ENCODE measurements around the gene ADGRB2.

Gene ADGRB2

DNA sequence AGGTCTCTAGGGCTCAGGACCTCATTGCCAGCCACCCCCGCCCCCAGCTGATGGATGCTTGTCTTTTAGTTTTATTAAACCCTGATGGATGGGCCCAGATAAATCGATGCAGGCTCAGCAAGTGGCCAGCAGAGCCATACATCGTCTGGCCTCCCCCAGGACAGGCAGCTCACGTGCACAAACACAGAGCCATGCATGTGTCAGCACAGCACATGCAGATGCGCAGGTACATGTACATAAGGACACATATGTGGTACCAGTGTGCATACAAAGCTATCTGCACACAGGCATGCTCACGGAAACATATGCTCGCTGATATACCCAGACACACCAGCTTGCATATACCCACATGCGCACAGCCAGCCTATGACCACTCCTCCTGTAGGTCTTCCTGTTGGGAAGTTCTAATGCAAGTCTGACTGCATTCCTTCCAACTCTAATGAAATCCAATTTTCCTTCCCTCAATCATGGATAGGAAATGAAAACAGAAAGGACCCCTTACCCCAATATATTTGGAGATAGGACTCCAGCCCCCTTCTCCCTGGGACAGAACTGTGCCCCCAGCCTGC, 61.2 kb downstream of the ADGRB2 start:
- no peak for DNase-seq (ENCODE audit: low read depth in 2 of 2)

DNA sequence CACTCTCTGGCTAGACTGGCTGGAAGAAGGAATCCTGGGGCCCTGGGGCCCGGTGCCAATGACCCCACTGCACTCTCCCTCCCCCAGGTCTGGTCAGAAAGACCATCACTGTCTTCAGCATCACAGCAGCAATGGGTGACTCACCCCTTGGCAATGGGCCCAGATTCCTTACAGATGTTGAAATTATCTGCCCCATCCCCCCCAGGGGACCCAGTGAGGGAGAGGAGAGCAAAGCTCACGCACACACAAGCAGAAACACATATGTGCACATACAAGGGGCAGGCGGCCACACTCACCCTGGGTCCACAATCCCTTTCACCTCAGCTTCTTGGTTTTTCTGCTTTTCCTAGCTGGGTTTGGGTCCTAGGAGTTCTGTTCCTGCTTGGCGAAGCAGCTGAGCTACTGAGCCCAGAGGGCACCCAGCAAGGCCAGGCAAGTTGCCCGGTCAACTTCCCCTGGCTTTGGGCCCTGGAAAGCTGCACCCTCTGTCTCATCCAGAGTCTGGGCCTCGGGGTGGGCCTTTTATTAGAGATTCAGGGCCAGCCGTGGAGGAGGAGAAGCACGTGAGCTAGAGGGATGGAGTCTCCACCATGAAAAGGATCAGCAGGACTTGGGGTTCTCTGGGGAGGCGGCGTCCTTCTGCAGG, 62.9 kb downstream of the ADGRB2 start:
- DNase-seq (ENCODE audit: low read depth in 2 of 2): peak; percentile 96 to 97

DNA sequence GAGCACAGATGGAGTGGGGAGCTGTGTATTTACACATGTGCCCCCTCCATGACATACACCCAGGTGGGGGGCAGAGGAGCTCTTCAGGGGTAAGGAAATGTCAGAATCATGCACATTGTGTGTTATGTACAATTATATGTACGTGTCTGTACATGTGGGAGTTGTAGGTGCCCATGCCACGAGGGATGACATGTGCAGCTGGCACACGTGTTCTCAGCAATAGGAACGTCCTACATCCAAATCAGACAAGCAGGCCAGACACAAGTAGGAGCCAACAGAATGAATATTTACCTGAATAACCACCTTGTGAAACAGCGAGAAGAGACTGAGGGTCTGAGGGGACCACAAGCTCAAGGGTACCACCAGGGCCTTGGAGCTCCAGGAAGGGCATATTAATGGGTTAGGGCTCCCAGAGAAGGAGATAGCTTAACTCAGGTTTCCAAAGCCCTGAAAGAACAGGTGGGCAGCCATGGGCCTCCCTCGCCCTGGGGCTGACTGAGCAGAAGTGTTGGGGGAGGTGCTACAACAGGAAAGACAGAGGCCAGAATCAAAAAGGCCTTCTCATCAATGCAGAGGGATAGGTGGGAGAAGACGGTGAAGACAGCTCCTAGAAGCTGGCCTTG, 63.6 kb downstream of the ADGRB2 start:
- DNase-seq (ENCODE audit: low read depth in 2 of 2): no peak

DNA sequence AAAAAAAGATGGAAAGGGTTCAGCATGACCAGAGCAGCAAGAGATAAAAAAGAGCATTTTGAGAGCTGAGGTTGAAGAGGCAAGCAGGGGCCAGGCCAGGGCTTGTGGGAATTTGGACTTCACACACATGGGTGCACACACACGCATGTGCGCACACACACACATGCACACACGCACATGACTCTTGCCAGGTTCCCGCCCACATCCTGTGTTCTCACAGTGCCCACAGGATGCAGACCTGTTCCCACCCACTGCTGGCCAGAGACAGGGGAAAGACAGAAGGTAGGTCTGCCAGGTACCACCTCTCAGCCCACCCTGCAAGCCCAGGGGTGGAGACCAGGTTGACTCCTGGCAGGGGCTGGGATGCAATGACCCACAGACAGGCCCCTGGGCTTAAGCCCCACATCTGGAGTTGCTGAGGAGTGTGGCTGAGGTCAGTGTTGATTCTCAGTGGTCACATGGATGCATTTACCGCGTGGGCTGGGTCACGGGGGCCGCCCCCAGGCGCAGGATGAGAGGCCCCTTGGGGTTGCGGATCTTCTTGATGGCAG, 64.7 kb downstream of the ADGRB2 start:
- no peak for DNase-seq (ENCODE audit: low read depth in 2 of 2)

DNA sequence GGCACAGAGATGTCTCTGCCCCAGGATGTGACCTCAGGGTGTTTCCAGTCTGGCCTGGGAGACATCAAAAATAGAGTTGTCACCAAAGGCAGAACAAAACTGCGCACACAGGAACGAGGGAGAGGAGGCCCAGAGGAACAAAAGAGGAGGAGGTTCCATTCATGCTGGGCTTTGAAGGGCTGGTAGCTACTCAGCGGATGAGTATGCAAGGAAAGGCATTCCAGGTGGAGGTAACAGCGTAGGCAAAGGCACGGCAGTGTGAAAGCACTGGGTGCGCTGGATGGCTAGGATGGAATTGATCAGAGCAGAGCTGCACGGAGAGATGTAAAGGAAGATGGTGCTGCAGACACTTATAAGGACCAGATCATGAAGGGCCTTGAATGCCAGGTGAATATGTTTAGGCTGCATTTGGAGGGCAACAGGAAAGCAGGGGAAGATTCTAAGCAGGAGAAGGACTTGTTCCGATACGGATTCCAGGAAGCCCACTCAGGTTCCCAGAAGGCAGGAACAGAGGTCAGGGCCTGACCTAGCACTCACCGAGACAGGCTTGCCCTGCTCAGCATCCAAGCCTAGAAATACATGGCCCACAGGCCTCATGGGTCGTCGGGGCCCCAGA, 66.7 kb downstream of the ADGRB2 start:
- no peak for DNase-seq (ENCODE audit: low read depth in 2 of 2)

DNA sequence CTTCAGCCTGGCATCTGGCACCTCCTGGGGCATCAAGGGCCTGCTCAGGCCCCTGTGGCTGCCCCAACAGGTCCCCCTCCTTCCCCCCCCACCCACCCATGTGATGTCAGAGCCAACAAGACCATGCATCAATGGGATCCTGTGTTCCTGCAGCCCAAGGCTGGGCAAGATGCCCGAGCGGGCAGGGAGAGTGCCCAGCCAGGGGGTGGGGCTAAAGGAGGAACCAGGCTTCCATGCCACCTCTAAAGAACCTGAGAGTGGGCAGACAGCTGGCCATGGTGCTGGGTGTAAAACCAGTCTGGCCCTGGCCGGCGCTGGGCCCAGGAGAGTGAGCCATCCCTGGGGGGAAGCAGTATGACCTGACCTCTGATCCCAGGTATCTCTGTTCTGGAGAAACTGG, 67.9 kb downstream of the ADGRB2 start:
- DNase-seq (ENCODE audit: low read depth in 2 of 2): no peak

DNA sequence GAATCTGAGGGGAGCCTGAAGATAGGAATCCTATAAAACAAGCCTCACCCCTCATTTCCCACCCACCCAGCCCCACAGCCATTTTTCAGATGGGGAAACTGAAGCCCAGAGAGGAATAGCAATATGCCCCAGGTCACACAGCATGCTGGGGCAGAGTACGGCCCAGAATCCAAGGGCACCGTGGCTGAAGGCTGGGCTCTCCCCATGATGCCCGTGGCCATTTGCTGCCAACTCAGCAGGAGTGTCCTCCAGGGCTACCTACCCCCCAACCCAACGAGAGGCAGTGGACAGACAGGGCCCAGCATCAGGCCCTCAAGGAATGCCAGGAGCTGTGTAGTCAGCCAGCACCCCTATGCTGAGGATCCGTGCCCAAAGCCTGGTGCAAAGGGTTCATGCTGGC, 68.8 kb downstream of the ADGRB2 start:
- DNase-seq (ENCODE audit: low read depth in 2 of 2): no peak

DNA sequence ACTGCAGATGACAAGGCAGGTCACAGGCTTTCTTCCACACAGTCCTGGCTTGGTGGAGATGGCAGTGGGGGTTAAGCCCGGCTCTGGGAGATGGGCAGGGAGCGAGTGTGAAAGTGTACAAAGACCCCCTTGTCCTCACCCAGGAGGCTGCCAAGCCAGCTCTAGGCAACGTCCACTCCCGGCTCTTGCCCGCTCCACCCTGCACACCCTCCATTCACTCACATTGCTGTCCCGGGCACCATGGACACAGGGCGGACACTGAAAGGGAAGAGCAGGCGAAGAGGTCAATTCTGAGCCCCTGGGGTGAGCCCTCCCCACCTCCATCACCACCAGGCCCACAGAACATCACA, 69.2 kb downstream of the ADGRB2 start:
- no peak for DNase-seq (ENCODE audit: low read depth in 2 of 2)

DNA sequence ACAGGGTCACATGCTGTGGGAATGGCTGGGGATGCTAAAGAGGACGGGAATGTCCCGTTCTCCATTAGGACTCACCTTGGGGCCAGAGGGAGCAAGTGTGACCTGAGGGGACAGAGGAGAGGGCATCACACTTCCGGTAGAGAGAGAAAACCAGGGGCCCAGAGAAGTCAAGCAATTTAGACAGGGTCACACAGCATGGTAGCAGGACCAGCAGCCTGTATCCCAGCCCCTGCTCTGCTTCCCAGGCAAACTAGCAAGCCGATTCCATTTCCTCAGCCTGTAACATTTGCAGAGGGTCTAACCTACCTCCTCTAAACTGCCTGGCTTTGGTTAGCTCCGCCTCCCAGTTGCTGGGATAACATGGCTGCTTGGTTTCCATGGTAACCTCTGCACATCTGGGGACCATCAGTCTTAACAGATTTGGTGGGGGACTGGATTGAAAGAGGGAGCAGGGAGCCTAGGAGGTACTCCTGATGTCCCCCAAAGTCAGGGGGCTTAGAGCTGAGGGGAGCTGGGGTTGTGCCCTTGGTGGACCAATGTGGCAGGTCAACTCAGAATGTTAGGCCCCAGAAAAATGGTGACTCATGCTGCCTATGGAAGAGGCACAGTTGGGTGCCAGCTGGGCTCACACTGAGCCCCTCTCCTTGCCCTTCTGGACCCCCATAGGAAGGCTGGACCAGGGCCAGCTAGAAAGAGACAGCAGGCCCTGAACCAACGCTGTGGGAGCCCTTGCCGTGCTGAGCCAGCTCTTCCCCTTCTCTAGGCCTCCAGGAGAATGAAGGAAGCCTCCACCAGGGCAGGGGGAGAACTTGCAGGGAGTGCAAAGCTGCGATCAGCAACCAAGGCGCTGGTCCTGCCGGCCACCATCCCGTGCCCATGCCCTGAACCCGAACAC, 69.8 kb downstream of the ADGRB2 start:
- DNase-seq (ENCODE audit: low read depth in 2 of 2): no peak

DNA sequence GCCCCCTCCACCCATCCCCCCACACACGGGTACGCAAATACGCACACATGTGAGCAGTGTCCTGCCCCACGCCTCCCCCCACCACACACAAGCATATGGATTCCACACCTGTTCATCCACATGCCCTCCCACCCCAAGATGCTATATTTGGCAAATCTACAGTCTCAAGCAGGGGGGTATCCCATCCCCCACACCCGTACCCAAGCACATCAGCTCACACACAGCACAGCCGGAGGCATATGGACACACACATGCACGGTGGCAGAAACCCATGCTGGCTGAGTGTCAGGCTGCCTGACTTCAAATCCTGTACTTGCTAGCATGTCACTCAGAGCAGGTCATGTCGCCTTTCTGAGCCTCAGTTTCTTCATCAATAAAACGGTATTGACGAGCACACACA, 70.9 kb downstream of the ADGRB2 start:
- no peak for DNase-seq (ENCODE audit: low read depth in 2 of 2)

DNA sequence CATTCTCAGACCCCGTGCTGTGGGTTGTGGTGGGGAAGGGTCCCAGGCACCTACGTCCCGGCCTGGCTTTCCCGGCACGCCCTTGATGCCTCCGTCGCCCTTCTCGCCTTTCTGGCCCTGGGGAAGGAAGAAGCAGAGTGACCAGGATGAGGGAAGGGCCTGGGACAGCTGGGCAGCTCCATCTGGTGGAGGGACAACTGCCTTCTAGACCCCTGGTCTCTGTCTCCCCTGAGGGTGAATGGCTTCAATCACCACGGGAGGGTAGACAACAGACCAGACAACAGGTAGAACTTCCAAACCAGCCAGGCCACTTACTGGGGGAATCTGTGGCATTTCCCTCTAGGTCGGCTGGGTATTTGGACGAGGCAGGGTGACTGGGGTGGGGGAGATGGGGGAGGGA, 72.2 kb downstream of the ADGRB2 start:
- DNase-seq (ENCODE audit: low read depth in 2 of 2): no peak

DNA sequence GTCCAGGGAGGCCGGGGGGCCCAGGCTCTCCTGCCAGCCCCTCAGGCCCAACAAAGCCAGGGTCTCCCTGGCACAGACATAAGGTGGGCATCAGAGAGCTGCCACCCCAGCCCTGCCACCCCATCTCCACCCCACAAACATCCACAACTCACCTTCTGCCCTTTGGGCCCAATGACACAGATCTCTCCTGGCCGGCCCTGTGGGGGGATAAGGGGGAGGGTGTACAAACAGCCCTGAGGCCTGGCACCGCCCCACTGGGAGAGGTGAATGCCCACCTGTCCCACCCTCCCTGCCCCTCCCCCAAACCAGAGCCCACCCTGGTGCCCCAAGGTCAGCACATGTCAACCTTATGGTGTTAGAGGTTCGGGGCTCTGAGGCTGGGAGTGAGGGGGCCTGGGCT, 72.7 kb downstream of the ADGRB2 start:
- no peak for DNase-seq (ENCODE audit: low read depth in 2 of 2)

DNA sequence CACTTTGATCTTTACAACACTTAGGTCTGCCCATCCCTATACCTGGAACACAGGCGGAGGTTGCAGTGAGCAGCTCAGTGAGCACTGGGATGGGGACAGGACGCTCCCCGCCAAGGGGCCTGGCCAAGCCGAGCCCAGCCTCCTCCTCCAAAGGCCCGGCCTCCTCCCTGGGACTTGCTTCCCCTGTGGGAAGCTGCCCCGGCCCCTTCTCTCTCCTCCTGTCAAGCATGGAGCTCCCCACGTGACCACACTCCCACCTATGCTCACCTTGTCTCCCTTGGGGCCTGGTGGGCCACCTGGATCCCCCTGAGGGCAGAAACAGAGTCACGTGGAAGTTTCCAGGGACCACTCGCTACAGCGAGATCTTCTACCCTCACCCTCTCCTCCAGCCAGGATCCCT, 73.2 kb downstream of the ADGRB2 start:
- DNase-seq (ENCODE audit: low read depth in 2 of 2): no peak

DNA sequence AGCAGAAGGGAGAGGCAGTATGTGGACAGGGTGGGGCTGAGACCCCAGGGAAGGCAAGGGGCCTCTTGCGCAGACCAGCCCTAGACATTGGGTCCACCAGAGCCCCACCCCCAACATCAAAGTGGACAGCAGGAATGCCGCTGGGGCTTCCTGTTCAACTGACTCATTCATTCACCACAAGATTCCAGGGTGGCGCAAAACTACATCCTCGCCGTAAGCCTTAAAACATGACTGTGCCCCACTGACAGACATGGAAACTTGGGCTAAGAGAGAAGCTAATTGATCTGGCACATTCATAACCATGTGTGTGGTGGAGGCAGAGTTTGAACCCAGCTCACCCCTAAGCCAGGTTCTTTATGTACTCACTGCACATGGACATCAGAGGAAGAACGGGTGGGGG, 74.3 kb downstream of the ADGRB2 start:
- peak; percentile 82 to 83 for DNase-seq (ENCODE audit: low read depth in 2 of 2)

DNA sequence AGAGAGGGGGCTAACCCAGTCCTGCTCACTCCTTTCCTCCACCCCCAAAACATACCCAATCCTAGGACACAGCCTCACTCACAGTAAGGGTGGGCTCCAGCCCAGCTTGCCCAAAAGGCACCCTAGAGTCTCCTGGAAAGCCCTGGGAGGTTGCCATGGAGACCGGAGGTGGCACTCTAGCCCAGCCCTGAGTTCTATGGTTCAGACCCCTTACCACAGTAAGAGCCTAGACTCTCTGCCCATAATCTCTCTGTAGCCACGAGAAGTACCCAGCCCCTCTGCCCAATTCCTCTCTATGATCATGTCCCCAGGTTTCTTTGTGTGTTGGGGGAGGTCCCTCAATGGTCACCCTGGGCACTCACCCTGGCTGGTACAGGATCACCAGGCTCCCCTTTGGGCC, 74.8 kb downstream of the ADGRB2 start:
- no peak for DNase-seq (ENCODE audit: low read depth in 2 of 2)

DNA sequence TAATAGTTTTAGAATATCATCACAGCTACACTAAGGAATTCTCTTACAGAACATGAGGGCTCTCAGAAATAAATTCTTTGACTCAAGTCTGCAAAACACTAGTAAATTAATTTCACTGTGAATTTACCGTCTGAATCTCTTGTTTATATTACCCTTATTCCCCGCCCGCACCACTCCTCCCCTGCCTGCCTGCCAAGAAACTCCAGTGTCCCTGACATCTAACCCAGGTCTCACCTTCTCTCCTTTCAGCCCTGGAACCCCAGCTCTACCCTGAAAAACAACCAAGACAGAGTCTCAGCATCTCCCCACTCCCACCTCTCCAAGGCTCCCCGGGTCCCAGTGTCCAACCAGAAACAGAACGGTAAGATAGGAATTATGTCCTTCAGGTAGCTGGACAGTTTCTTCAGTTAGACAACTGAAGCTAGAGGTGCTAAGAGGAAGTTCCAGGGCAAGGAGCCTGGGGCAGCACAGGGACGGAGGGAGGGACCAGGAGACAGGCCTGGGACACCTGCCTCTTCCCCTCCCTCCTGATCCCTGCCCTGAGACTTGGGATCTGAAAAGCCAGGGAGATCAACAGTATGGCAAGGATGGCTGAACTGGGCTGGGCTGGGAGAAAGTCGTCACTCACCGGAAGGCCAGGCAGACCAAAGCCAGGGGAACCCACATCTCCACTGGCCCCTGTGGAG, 75.8 kb downstream of the ADGRB2 start:
- DNase-seq (ENCODE audit: low read depth in 2 of 2): no peak

DNA sequence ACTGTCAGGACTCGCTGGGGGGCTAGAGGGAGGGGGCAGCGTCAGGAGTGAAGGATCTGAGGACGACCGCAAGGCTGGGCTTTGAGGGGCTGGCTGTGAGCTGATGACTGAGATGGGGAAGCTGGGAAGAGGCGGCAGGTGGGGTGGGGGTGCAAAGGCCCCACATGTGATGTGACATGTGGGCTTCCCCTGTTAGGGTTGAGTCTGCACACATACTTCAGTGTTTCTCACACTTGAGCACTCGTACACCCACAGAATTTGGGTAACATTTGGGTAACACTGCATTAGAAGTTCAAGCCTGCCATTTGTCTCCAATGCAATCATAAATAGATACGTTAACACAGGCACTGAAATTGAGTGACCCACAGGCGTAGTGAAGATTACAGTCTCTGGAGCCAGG, 76.5 kb downstream of the ADGRB2 start:
- DNase-seq (ENCODE audit: low read depth in 2 of 2): no peak

DNA sequence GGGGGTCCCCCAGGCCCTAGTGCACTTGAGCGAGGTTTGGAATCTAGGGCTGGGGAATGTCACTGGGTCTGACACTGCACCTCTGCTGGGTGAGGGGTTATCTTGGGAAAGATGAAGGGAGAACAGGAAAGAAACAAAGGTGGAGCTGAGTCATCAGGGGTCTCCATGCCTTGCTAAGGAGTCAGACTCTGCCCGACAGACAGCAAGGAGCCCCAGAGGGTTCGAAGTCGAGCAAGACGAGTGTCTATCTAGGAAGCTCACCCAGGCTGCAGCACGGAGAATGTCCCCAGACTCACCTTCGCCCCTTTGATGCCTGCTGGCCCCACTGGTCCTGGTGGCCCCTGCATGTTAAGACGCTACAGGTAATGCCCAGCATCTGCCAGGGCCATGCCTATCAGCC, 78.3 kb downstream of the ADGRB2 start:
- DNase-seq (ENCODE audit: low read depth in 2 of 2): no peak

DNA sequence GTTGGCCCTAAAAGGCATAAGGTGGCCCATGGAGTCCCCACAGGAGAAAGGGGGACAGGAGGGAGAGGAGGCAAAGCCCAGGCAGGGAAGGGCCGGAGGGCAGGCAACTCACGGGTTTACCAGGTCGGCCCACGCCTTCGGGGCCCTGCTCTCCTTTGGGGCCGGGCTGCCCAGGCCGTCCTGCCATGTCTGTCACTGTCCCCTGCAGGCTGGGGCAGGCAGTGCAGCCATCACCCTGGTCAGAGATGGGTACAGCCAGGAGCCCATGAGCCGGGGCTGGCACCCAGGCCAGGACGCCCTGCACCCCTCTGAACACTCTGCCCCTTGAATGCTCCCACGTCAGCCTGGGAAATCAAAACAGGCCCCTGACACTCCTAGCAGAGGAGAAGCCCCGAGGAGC, 80.1 kb downstream of the ADGRB2 start:
- no peak for DNase-seq (ENCODE audit: low read depth in 2 of 2)

DNA sequence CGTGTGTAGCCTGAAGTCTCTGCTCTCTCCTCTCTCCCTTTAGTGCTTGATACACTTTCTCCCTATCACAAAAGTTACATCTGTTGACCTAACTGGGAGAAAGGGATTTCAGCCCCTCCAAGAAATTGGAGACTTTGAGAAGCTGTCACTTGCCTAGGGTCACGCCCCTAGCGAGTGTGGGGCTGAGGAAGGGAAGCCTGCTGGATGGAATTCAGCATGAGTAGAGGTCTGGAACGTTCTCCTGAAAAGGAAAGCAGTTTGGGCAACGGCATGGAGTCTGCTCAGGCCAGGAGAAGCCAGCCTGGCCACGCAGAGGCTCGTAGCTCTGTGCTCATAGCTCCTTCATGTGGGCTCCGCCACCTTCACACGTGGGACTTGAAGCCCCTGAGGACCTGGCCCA, 82.7 kb downstream of the ADGRB2 start:
- DNase-seq (ENCODE audit: low read depth in 2 of 2): no peak

DNA sequence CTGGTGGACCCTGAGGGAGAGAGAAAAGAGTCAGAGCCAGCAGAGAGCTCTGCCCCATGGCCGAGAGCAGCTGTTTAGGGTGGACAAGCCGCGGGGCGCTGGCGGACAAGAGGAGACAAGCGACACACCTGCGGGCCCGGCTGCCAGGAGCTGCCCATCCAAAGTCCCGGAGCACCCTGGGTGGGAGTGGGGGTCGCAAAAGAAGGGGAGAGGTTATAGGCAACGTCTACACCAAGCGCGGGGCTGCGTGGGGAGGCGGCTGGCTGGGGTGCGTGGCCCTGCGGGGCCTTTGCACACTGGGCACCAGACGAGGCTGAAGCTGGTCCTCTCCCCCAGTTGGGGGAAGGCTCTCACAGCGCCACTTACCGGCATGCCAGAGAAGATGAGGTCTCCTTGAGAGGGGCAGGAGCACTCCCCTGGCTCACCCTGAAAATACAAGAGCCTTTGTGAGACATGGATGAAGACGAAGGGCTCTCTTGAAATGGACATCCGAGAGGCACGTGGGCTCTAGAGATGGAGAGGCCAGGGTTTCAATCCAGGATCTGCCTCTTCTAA, 84.4 kb downstream of the ADGRB2 start:
- no peak for DNase-seq (ENCODE audit: low read depth in 2 of 2)
